Suprapubic skin (tissue), 4 donors: Measurements from ENCODE around the gene PHF3. TPM values are rescaled to one million over a fixed set of nuclear protein-coding genes. Genes with fewer than 3 reads are reported as not detected.
"Not testable (repeated sequence)": the region's sequence is repeated elsewhere in the genome, so short reads cannot be mapped to it uniquely, and the experiment has no call there.

ENCODE experiments used
- DNase-seq, 2 donors: peaks; one replicate each; pipeline ENCODE4 v3.0.0-alpha.2; 2019; ENCODE audit warnings: low spot score in 2 of 2
- H3K27ac ChIP-seq: fragments of 200-600 bp; sonication (generic); one replicate; pipeline ENCODE4 v1.5.1; 2019
- H3K27me3 ChIP-seq: fragments of 200-600 bp; sonication (generic); one replicate; pipeline ENCODE4 v1.5.1; 2019
- H3K36me3 ChIP-seq: fragments of 200-600 bp; sonication (generic); one replicate; pipeline ENCODE4 v1.5.1; 2019
- H3K4me1 ChIP-seq: fragments of 200-600 bp; sonication (generic); one replicate; pipeline ENCODE4 v1.5.1; 2019
- H3K4me3 ChIP-seq: fragments of 200-600 bp; sonication (generic); one replicate; pipeline ENCODE4 v1.5.1; 2019; ENCODE audit warnings: mild to moderate bottlenecking
- H3K9me3 ChIP-seq: fragments of 200-600 bp; sonication (generic); one replicate; pipeline ENCODE4 v1.5.1; 2019
- EP300 ChIP-seq: sonication (generic); formaldehyde crosslinking; IDR thresholded peaks from one replicate; pipeline ENCODE4 v1.6.1; 2017; ENCODE audit warnings: antibody characterized with exemption
- POLR2A ChIP-seq, 2 donors: fragments of 450-650 bp; IDR thresholded peaks; one replicate each; pipeline ENCODE4 v1.6.1; 2017; ENCODE audit warnings: antibody characterized with exemption in 2 of 2, mild to moderate bottlenecking in 2 of 2, moderate library complexity in 2 of 2
- POLR2AphosphoS5 ChIP-seq, 3 donors: sonication (generic); formaldehyde crosslinking; IDR thresholded peaks; one replicate each; pipeline ENCODE4 v1.6.1; 2017; ENCODE audit warnings: antibody characterized with exemption in 3 of 3
- WGBS: methylation state at CpG from one replicate; pipeline ENCODE4 v1.1.5; 2018; 5-methylcytosine and 5-hydroxymethylcytosine counted together
- total RNA-seq, 4 donors: library from RNA; depleted of rRNA; stranded (reverse); fragments of >200 nt; gene quantifications; one replicate each; pipeline ENCODE4 v1.1.0, GENCODE V29; 2016
- TF ChIP-seq, protein P1 (sequence below), 2 donors: fragments of 200-600 bp in 1 of 2; fragments of 450-650 bp in 1 of 2; sonication (generic) in 1 of 2; IDR thresholded peaks; one replicate each; pipeline ENCODE4 v1.5.1; 2016 to 2019; ENCODE audit warnings: antibody characterized with exemption in 2 of 2, mild to moderate bottlenecking in 1 of 2, moderate library complexity in 1 of 2

The PHF3 gene
- total RNA-seq, 4 donors from 2014 or later = 38.1 to 98.5 (median 49.3) TPM

DNA sequence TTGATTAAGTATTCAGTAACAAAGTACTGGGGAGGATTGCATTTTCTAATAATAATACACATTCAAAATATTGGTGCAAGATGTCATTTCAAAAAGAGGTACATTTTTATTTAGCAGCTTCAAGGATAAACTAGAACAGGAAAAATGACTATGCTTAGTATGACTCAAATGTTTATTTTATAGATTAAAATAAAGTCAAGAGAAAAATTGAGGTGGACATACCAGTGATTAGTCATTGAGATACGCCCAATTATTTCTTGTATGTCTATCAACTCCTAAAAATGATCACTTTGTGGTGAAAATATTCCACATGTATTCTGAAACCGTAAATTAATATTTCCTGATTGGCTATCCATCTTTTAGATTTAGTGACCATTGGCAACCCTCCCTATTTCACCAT lies 96.7 kb downstream of the PHF3 start:
- no peaks in the 10 kb centered on the region for H3K4me1 ChIP-seq
- H3K27me3 ChIP-seq = no peaks in the 10 kb centered on the region
- no peak overlapping the region for H3K4me3 ChIP-seq
- TF ChIP-seq POLR2AphosphoS5 (IDR thresholded peaks at IDR 0.05) (no peak), EP300 (no peak), POLR2A (IDR thresholded peaks at IDR 0.05) (no peak)
- TF ChIP-seq, protein P1, sequence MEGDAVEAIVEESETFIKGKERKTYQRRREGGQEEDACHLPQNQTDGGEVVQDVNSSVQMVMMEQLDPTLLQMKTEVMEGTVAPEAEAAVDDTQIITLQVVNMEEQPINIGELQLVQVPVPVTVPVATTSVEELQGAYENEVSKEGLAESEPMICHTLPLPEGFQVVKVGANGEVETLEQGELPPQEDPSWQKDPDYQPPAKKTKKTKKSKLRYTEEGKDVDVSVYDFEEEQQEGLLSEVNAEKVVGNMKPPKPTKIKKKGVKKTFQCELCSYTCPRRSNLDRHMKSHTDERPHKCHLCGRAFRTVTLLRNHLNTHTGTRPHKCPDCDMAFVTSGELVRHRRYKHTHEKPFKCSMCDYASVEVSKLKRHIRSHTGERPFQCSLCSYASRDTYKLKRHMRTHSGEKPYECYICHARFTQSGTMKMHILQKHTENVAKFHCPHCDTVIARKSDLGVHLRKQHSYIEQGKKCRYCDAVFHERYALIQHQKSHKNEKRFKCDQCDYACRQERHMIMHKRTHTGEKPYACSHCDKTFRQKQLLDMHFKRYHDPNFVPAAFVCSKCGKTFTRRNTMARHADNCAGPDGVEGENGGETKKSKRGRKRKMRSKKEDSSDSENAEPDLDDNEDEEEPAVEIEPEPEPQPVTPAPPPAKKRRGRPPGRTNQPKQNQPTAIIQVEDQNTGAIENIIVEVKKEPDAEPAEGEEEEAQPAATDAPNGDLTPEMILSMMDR (IDR thresholded peaks at IDR 0.05) = no peak
- no peaks in the 10 kb centered on the region for H3K36me3 ChIP-seq
- WGBS = 96% methylated on average over 2 of the region's 2 CpGs
- H3K9me3 ChIP-seq = no peaks in the 10 kb centered on the region
- DNase-seq = no peak
- H3K27ac ChIP-seq = no peak overlapping the region

- DNase-seq = no peak
- Histone ChIP-seq H3K36me3 (no peaks in the 10 kb centered on the region), H3K4me3 (no peak overlapping the region), H3K4me1 (no peaks in the 10 kb centered on the region), H3K27me3 (no peaks in the 10 kb centered on the region), H3K9me3 (no peaks in the 10 kb centered on the region), H3K27ac (no peak overlapping the region)
- 71% methylated on average over 3 of the region's 3 CpGs for WGBS
- TF ChIP-seq POLR2A (IDR thresholded peaks at IDR 0.05) (no peak), EP300 (no peak), POLR2AphosphoS5 (IDR thresholded peaks at IDR 0.05) (no peak)
- TF ChIP-seq, protein P1 (IDR thresholded peaks at IDR 0.05) = no peak
Observed at GRCh38 chr6:63734923-63735322, 99.3 kb downstream of the PHF3 start.

DNA sequence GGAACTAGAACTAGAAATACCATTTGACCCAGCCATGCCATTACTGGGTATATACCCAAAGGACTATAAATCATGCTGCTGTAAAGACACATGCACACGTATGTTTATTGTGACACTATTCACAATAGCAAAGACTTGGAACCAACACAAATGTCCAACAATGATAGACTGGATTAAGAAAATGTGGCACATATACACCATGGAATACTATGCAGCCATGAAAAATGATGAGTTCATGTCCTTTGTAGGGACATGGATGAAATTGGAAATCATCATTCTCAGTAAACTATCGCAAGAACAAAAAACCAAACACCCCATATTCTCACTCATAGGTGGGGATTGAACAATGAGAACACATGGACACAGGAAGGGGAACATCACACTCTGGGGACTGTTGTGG lies 102.6 kb downstream of the PHF3 start:
- not testable (repeated sequence) for H3K4me1 ChIP-seq, H3K27me3 ChIP-seq, H3K27ac ChIP-seq, H3K9me3 ChIP-seq, DNase-seq, H3K4me3 ChIP-seq, H3K36me3 ChIP-seq
- WGBS = 100% methylated on average over 2 of the region's 2 CpGs

- Histone ChIP-seq H3K27ac (no peak overlapping the region), H3K4me3 (no peak overlapping the region), H3K27me3 (no peaks in the 10 kb centered on the region), H3K9me3 (no peaks in the 10 kb centered on the region), H3K36me3 (no peaks in the 10 kb centered on the region), H3K4me1 (no peaks in the 10 kb centered on the region)
- no peak for DNase-seq
- TF ChIP-seq EP300 (no peak), POLR2A (IDR thresholded peaks at IDR 0.05) (no peak), POLR2AphosphoS5 (IDR thresholded peaks at IDR 0.05) (no peak)
- TF ChIP-seq, protein P1 (IDR thresholded peaks at IDR 0.05) = no peak
- WGBS = 33% methylated on average over 1 of the region's 1 CpG
Observed at GRCh38 chr6:63739094-63739687, 103.6 kb downstream of the PHF3 start.

DNA sequence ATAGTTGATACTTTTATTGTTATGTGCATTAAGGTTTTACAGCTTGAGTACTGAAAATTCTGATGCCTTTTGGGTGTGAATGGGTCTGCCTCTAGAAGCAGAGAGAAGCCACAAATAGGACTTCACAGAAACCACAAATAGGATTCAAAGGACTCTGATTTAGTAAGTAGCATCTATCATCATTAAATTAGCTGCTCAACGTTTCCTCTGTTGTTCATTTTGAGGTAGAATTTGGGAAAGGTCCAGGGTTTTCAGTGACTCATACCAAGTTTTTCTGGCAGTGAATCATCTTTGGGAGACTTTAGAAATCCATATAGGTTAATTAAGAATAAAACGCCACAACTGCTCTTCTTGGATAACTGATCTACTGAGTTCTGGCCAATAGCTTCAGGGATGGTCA lies 105.1 kb downstream of the PHF3 start:
- TF ChIP-seq EP300 = no peak
- no peak for TF ChIP-seq POLR2A (IDR thresholded peaks at IDR 0.05)
- no peak for TF ChIP-seq POLR2AphosphoS5 (IDR thresholded peaks at IDR 0.05)
- TF ChIP-seq, protein P1 (IDR thresholded peaks at IDR 0.05) = no peak
- 18% methylated on average over 2 of the region's 2 CpGs for WGBS
- Histone ChIP-seq H3K27ac (no peak overlapping the region), H3K36me3 (no peaks in the 10 kb centered on the region), H3K9me3 (no peaks in the 10 kb centered on the region), H3K4me3 (no peak overlapping the region), H3K27me3 (no peaks in the 10 kb centered on the region), H3K4me1 (no peaks in the 10 kb centered on the region)
- no peak for DNase-seq

- Histone ChIP-seq H3K27ac (no peak overlapping the region), H3K9me3 (no peaks in the 10 kb centered on the region), H3K4me3 (no peak overlapping the region), H3K4me1 (no peaks in the 10 kb centered on the region), H3K27me3 (no peaks in the 10 kb centered on the region), H3K36me3 (no peaks in the 10 kb centered on the region)
- no peak for TF ChIP-seq POLR2AphosphoS5 (IDR thresholded peaks at IDR 0.05)
- no peak for TF ChIP-seq EP300
- TF ChIP-seq, protein P1 (IDR thresholded peaks at IDR 0.05) = no peak
- DNase-seq = no peak
Observed at GRCh38 chr6:63742060-63742459, 106.5 kb downstream of the PHF3 start.
